Activated CD8-positive, alpha-beta T cell treated with anti-CD3 and anti-CD28 coated beads for 36 hours (primary cell): ENCODE data around the gene KIF26B. TPM values are rescaled to one million over a fixed set of nuclear protein-coding genes. Genes with fewer than 3 reads are reported as not detected.

Experiments used
- ATAC-seq: fragments of 200-7000 bp; cut with Tn5 transposase; one replicate; pipeline ENCODE4 v1.10.0; 2021; ENCODE audit warnings: mild to moderate bottlenecking, moderate library complexity
- CTCF ChIA-PET: fragments of 350-600 bp; sonication (Branson Sonifier 250); formaldehyde crosslinking; loops from one replicate; lab custom pipeline; 2021; ENCODE audit warnings: antibody characterized with exemption; lab: Charles Lee
- POLR2A ChIA-PET: fragments of 350-600 bp; sonication (Branson Sonifier 250); formaldehyde crosslinking; loops from one replicate; lab custom pipeline; 2021; ENCODE audit warnings: antibody characterized with exemption; lab: Charles Lee
- DNase-seq: peaks from one replicate; pipeline ENCODE4 v3.0.0-alpha.2; 2020
- H3K27ac Mint-ChIP-seq: one replicate; pipeline ENCODE4 v1.8.0; 2021; ENCODE audit warnings: mild to moderate bottlenecking, mixed read lengths
- H3K27me3 Mint-ChIP-seq: one replicate; pipeline ENCODE4 v1.8.0; 2021; ENCODE audit warnings: mixed read lengths
- H3K36me3 Mint-ChIP-seq: one replicate; pipeline ENCODE4 v1.8.0; 2021; ENCODE audit warnings: low read depth, mixed read lengths
- H3K4me1 Mint-ChIP-seq: one replicate; pipeline ENCODE4 v1.8.0; 2021; ENCODE audit warnings: low read depth, mixed read lengths
- H3K4me3 Mint-ChIP-seq: one replicate; pipeline ENCODE4 v1.8.0; 2021; ENCODE audit warnings: mild to moderate bottlenecking, moderate library complexity, mixed read lengths
- H3K9me3 Mint-ChIP-seq: one replicate; pipeline ENCODE4 v1.8.0; 2021; ENCODE audit warnings: mixed read lengths
- intact Hi-C: fragments of 100-400 bp; cut with micrococcal nuclease; formaldehyde crosslinking; loops from one replicate; pipeline ENCODE4 v1.10.0; 2022
- total RNA-seq, 2 experiments: library from RNA; stranded (reverse); gene quantifications; one replicate each; pipeline ENCODE4 v1.2.3, GENCODE V29; 2021
- TF ChIP-seq, protein P1 (sequence below): fragments of 200-600 bp; IDR thresholded peaks from one replicate; pipeline ENCODE4 v1.8.0; 2022; ENCODE audit warnings: antibody characterized with exemption, mild to moderate bottlenecking

The KIF26B gene
- total RNA-seq, 2 experiments from 2014 or later: 0.16 TPM

DNA sequence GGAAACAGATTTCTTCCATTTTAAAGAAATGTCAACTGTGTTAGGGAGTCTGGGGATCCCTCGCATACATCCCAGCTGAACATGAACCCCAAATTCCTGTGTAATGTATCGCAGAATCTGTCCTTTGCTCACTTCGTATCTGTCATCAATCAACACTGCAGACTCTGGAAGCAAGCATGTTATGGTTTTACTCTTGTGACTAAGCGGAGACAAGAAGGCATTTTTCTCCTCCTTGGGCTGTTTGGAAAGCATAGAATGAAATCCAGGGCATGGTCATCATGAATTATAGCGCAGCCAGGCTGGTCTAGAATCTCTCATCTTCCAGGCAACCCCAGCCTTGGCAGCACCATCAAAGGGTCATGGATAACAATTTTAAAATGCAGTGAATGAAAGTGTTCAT, 290.2 kb downstream of the KIF26B start:
- peaks cover 5% of the 10 kb centered on the region for H3K4me1 Mint-ChIP-seq
- CTCF ChIA-PET: no interaction called here
- POLR2A ChIA-PET: no interaction called here
- H3K27me3 Mint-ChIP-seq: peaks cover 11% of the 10 kb centered on the region
- no peaks in the 10 kb centered on the region for H3K36me3 Mint-ChIP-seq
- no peak overlapping the region for H3K27ac Mint-ChIP-seq
- ATAC-seq: no peak
- no peaks in the 10 kb centered on the region for H3K9me3 Mint-ChIP-seq
- DNase-seq: no peak
- intact Hi-C loops: no loop called here
- no peak overlapping the region for H3K4me3 Mint-ChIP-seq
- TF ChIP-seq, protein P1, sequence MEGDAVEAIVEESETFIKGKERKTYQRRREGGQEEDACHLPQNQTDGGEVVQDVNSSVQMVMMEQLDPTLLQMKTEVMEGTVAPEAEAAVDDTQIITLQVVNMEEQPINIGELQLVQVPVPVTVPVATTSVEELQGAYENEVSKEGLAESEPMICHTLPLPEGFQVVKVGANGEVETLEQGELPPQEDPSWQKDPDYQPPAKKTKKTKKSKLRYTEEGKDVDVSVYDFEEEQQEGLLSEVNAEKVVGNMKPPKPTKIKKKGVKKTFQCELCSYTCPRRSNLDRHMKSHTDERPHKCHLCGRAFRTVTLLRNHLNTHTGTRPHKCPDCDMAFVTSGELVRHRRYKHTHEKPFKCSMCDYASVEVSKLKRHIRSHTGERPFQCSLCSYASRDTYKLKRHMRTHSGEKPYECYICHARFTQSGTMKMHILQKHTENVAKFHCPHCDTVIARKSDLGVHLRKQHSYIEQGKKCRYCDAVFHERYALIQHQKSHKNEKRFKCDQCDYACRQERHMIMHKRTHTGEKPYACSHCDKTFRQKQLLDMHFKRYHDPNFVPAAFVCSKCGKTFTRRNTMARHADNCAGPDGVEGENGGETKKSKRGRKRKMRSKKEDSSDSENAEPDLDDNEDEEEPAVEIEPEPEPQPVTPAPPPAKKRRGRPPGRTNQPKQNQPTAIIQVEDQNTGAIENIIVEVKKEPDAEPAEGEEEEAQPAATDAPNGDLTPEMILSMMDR: no peak

DNA sequence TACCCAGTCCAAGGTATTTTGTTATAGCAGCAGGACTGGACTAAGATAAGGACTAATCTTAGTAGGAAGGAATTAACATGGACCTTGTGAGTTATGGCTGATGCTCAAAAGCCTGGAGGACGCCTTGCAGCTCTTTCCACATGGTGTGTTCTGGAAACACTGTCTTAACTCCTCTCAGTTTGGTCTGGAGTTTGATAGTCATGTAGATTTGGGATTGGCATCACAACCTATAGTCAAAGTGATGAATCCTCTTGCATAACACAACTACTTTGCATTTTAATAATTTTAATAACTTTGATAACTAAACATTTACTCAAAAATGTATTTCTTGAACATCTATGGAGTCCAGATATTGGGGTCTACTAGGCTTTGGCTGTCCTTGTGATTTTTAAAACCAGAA, 293.7 kb downstream of the KIF26B start:
- ATAC-seq (no peak), DNase-seq (no peak)
- Mint-ChIP-seq H3K9me3 (no peaks in the 10 kb centered on the region), H3K36me3 (no peaks in the 10 kb centered on the region), H3K4me1 (no peaks in the 10 kb centered on the region), H3K4me3 (no peak overlapping the region), H3K27me3 (no peaks in the 10 kb centered on the region), H3K27ac (no peak overlapping the region)
- ChIA-PET CTCF (no interaction called here), POLR2A (no interaction called here)
- intact Hi-C loops: no loop called here
- TF ChIP-seq, protein P1: no peak

DNA sequence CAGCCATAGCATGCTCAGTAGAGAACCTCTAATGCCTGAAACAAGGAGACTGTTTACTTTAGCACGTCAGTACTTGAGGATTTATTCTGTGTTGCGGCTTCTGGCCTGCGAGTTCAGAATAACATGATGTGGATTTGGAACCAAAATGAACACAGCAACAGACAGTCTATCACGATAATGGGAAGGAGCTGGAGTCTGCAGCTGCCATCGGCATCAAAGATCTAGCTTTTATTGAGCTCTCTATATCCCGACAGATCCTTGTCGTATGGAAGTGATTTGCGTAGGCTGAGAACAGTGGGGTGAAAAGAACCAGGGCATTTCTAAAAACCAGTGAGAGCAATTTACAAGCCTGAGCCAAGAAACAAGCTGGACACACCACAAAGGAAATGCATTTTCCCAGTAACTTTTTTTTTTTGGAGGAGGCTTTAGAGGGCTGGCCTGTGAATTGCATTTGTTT, 294.2 kb downstream of the KIF26B start:
- TF ChIP-seq, protein P1: no peak
- POLR2A ChIA-PET: no interaction called here
- Mint-ChIP-seq H3K27ac (no peak overlapping the region), H3K36me3 (no peaks in the 10 kb centered on the region), H3K4me3 (no peak overlapping the region), H3K27me3 (no peaks in the 10 kb centered on the region), H3K9me3 (no peaks in the 10 kb centered on the region), H3K4me1 (no peaks in the 10 kb centered on the region)
- CTCF ChIA-PET: no interaction called here
- intact Hi-C loops: no loop called here
- DNase-seq: no peak
- ATAC-seq: no peak

DNA sequence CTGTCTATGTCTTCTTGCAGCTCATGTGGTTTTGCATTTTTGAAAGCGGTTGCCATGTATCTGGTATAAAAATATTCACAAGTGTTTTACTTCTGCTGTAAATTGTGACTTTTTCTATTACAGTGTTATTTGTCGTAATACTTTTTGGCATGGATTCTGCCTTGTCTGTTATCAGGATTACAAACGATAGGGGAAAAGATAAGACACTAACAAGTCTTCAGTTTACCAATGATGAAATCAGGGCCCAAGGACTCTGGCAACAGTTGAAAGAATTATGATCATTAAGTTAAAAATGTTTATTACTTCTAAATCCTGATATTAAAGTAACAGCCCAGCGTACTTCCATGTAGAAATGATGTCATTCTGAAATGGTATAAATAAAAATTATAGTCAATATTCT, 298.8 kb downstream of the KIF26B start:
- H3K27ac Mint-ChIP-seq: no peak overlapping the region
- DNase-seq: no peak
- H3K4me3 Mint-ChIP-seq: no peak overlapping the region
- POLR2A ChIA-PET: no interaction called here
- TF ChIP-seq, protein P1: no peak
- CTCF ChIA-PET: no interaction called here
- no peaks in the 10 kb centered on the region for H3K27me3 Mint-ChIP-seq
- no peaks in the 10 kb centered on the region for H3K9me3 Mint-ChIP-seq
- intact Hi-C loops: no loop called here
- no peaks in the 10 kb centered on the region for H3K36me3 Mint-ChIP-seq
- H3K4me1 Mint-ChIP-seq: no peaks in the 10 kb centered on the region
- no peak for ATAC-seq

DNA sequence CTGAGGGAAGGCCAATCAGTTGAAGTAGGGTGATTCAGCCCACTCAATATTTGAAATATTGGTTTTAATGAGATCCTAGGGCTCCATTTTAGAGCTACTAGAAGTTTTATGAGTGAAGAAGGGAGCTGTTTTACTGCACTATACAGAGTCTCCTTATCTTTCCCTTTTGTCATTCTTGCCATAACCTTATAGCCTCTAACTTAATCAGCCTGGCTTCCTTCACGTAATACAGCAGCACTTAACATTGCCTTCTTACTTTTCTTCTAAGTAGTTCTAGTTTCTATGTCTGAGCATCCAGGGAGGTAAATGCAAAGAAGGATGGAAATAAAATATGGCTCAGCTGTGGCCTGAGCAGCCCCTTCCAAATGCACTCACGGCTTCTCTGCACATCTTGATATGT, 299.3 kb downstream of the KIF26B start:
- DNase-seq (no peak), ATAC-seq (no peak)
- TF ChIP-seq, protein P1: no peak
- no peaks in the 10 kb centered on the region for H3K27me3 Mint-ChIP-seq
- H3K4me3 Mint-ChIP-seq: no peak overlapping the region
- H3K4me1 Mint-ChIP-seq: no peaks in the 10 kb centered on the region
- intact Hi-C loops: no loop called here
- H3K36me3 Mint-ChIP-seq: no peaks in the 10 kb centered on the region
- H3K27ac Mint-ChIP-seq: no peak overlapping the region
- CTCF ChIA-PET: no interaction called here
- POLR2A ChIA-PET: no interaction called here
- H3K9me3 Mint-ChIP-seq: no peaks in the 10 kb centered on the region
